MCF 10A (cell line): ENCODE measurements around the gene ORC6. TPM values are rescaled to one million over a fixed set of nuclear protein-coding genes. Genes with fewer than 3 reads are reported as not detected.

Experiments
- BruUV-seq: library from RNA; stranded (reverse); fragments of 400-500 nt; replicated peaks from 2 replicates; lab custom pipeline; 2021; lab: Mats Ljungman, UMichigan
- CTCF ChIA-PET: fragments of 300-600 bp; sonication (Branson Sonifier 250); formaldehyde crosslinking; extraction: SDS; loops from one replicate; lab custom pipeline; 2021; ENCODE audit warnings: antibody characterized with exemption, inconsistent platforms; lab: Yijun Ruan, JAX
- POLR2A ChIA-PET: fragments of 300-600, 350-650 bp; sonication (Branson Sonifier 250); formaldehyde crosslinking; extraction: SDS; loops from one replicate; lab custom pipeline; 2020; ENCODE audit warnings: antibody characterized with exemption, inconsistent platforms; lab: Yijun Ruan, JAX
- DNase-seq: peaks from one replicate; pipeline ENCODE4 v3.0.0-alpha.2; 2018; ENCODE audit not compliant: unreplicated experiment
- H3K27ac Mint-ChIP-seq: one replicate; pipeline ENCODE4 v1.8.0; 2022; ENCODE audit warnings: mild to moderate bottlenecking, low read depth, mixed read lengths; ENCODE audit not compliant: unreplicated experiment
- H3K27me3 Mint-ChIP-seq: one replicate; pipeline ENCODE4 v1.8.0; 2022; ENCODE audit warnings: mixed read lengths; ENCODE audit not compliant: insufficient read depth, unreplicated experiment
- H3K36me3 Mint-ChIP-seq: one replicate; pipeline ENCODE4 v1.8.0; 2022; ENCODE audit warnings: mild to moderate bottlenecking, moderate library complexity, mixed read lengths; ENCODE audit not compliant: insufficient read depth, unreplicated experiment
- H3K4me1 Mint-ChIP-seq: one replicate; pipeline ENCODE4 v1.8.0; 2022; ENCODE audit warnings: mixed read lengths; ENCODE audit not compliant: insufficient read depth, unreplicated experiment
- H3K4me3 Mint-ChIP-seq: one replicate; pipeline ENCODE4 v1.8.0; 2022; ENCODE audit warnings: mild to moderate bottlenecking, moderate library complexity, mixed read lengths; ENCODE audit not compliant: unreplicated experiment
- H3K9me3 Mint-ChIP-seq: one replicate; pipeline ENCODE4 v1.8.0; 2022; ENCODE audit warnings: mixed read lengths; ENCODE audit not compliant: unreplicated experiment
- intact Hi-C: fragments of 100-400 bp; cut with micrococcal nuclease; formaldehyde crosslinking; loops from 2 replicates; pipeline ENCODE4 v1.14.1; 2022
- total RNA-seq: library from RNA; stranded (reverse); gene quantifications from 2 replicates; pipeline ENCODE4 v1.2.3, GENCODE V29; 2022
- TF ChIP-seq, protein P1 (sequence below): fragments of 200-600 bp; IDR thresholded peaks from one replicate; pipeline ENCODE4 v1.8.0; 2022; ENCODE audit warnings: antibody characterized with exemption, mild to moderate bottlenecking; ENCODE audit not compliant: unreplicated experiment

The ORC6 gene
- total RNA-seq, 1 experiment from 2014 or later, result 23.2 TPM

- Mint-ChIP-seq H3K4me3 (no peak overlapping the region), H3K27ac (no peak overlapping the region), H3K9me3 (no peaks in the 10 kb centered on the region), H3K27me3 (no peaks in the 10 kb centered on the region), H3K36me3 (peaks cover 5% of the 10 kb centered on the region), H3K4me1 (peaks cover 46% of the 10 kb centered on the region)
- TF ChIP-seq, protein P1, sequence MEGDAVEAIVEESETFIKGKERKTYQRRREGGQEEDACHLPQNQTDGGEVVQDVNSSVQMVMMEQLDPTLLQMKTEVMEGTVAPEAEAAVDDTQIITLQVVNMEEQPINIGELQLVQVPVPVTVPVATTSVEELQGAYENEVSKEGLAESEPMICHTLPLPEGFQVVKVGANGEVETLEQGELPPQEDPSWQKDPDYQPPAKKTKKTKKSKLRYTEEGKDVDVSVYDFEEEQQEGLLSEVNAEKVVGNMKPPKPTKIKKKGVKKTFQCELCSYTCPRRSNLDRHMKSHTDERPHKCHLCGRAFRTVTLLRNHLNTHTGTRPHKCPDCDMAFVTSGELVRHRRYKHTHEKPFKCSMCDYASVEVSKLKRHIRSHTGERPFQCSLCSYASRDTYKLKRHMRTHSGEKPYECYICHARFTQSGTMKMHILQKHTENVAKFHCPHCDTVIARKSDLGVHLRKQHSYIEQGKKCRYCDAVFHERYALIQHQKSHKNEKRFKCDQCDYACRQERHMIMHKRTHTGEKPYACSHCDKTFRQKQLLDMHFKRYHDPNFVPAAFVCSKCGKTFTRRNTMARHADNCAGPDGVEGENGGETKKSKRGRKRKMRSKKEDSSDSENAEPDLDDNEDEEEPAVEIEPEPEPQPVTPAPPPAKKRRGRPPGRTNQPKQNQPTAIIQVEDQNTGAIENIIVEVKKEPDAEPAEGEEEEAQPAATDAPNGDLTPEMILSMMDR, result no peak
- TSS peak; percentile 36 for BruUV-seq
- intact Hi-C loops, result loop anchor here (5.0 kb wide), 2 partner anchors 115 to 285 kb away; partner anchors contain the start of gene DNAJA2
- POLR2A ChIA-PET, result interaction anchor here (0.9 to 1.5 kb wide), 2 partner anchors 113 to 141 kb away, joined by 4 read pairs; no protein-coding TSS in a partner anchor
- DNase-seq, result no peak
- CTCF ChIA-PET, result interaction anchor here (0.6 to 1.5 kb wide), 3 partner anchors 13 to 113 kb away, joined by 3 to 12 read pairs (median 3); no protein-coding TSS in a partner anchor
These were observed 2.0 kb upstream of the ORC6 start for GRCh38 chr16:46687486-46687885.

DNA sequence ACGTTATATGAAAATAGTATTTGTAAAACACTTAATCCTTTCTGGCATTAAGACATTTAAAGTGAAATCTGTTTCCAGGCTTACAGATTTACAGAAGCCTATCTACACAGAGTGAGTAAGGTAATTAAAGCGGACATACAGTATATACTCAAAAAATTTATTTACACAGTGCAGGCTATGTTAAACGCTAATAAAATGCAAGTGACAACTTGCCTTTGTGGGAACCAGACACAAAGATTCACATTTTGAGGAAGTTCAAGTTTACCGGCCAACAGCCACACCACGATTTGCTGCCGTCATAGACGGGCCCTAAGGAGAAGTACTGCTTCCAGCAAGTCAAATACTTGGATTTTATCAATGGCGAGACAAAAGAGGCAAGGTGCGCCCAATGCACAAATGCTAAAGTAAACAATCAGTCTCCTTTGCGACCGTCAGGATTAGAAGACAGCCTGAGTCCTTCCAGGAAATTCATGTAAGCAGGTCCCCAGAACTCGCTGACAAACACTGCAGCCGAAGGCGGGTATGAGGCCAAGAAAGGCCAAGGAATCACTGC, 1.3 kb upstream of the ORC6 start:
- Mint-ChIP-seq H3K4me3 (no peak overlapping the region), H3K4me1 (peaks cover 43% of the 10 kb centered on the region), H3K9me3 (no peaks in the 10 kb centered on the region), H3K27me3 (no peaks in the 10 kb centered on the region), H3K27ac (no peak overlapping the region), H3K36me3 (peaks cover 8% of the 10 kb centered on the region)
- intact Hi-C loops, result loop anchor here (2.0 to 5.0 kb wide), 4 partner anchors 15 to 284 kb away; partner anchors contain the start of gene DNAJA2
- BruUV-seq, result no TSS peak
- ChIA-PET CTCF (interaction anchor here (1.0 kb wide), 1 partner anchor 112 kb away, joined by 3 read pairs; no protein-coding TSS in a partner anchor), POLR2A (interaction anchor here (0.9 kb wide), 1 partner anchor 140 kb away, joined by 4 read pairs; no protein-coding TSS in a partner anchor)
- TF ChIP-seq, protein P1, result peak; percentile 17
- DNase-seq, result no peak

DNA sequence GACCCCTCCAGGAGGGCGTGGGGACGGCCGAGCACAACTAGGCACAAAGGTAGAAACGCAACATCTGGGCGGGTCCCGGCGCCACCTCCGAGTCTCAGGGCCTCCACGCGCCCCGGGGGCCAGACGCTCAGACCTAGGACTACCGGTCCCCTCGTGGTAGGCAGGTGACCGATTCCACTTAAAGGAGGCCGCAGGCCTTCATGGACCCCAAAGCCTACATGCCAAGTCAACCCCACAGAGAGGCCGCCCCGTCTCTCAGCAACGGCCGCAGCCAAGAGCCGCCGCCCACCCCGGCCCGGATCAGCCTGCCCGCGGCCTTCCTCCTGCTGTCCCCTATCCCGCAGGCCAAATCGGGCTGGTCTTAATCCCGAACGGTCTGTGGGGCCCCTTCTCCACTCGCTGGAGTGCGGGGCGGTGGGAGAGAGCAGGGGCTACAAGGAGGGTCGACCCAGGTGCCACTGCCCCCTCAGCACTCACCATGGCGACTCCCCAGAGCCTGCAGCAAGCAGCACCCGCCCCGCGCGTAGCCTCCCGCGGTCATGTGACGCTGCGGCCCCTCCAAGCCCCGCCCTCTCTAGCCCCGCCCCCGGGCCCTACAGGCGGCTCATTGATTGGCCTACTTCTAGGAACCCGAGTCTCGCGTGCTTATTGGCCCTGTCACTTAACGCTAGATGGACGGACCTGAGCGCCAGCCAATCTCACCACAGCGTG, 650 bp upstream of the ORC6 start, which contains the start of gene VPS35:
Gene VPS35, minus strand, starts transcription at position 525 of the 711 bp plus-strand sequence. Its CDS starts 45 bp downstream, at position 480.
- Mint-ChIP-seq H3K4me1 (peaks cover 43% of the 10 kb centered on the region), H3K9me3 (no peaks in the 10 kb centered on the region), H3K36me3 (peaks cover 11% of the 10 kb centered on the region), H3K27me3 (no peaks in the 10 kb centered on the region), H3K4me3 (no peak within 1 kb of the TSS), H3K27ac (no peak within 1 kb of the TSS)
- ChIA-PET CTCF (interaction anchor here (1.7 to 5.0 kb wide), 3 partner anchors 15 to 113 kb away, joined by 14 to 33 read pairs (median 25); no protein-coding TSS in a partner anchor), POLR2A (no interaction called here)
- intact Hi-C loops, result loop anchor here (2.0 to 5.0 kb wide), 4 partner anchors 16 to 283 kb away; partner anchors contain the start of gene DNAJA2
- peak; percentile 99 for DNase-seq
- TF ChIP-seq, protein P1, result no peak
- BruUV-seq, result no TSS peak
